Measurements from ENCODE around the gene ARHGAP35. TPM values are rescaled to one million over a fixed set of nuclear protein-coding genes. Genes with fewer than 3 reads are reported as not detected.

ARHGAP35 gene
- total RNA-seq, 2 donors from 2014 or later = 22.8 to 24.7 TPM

DNA sequence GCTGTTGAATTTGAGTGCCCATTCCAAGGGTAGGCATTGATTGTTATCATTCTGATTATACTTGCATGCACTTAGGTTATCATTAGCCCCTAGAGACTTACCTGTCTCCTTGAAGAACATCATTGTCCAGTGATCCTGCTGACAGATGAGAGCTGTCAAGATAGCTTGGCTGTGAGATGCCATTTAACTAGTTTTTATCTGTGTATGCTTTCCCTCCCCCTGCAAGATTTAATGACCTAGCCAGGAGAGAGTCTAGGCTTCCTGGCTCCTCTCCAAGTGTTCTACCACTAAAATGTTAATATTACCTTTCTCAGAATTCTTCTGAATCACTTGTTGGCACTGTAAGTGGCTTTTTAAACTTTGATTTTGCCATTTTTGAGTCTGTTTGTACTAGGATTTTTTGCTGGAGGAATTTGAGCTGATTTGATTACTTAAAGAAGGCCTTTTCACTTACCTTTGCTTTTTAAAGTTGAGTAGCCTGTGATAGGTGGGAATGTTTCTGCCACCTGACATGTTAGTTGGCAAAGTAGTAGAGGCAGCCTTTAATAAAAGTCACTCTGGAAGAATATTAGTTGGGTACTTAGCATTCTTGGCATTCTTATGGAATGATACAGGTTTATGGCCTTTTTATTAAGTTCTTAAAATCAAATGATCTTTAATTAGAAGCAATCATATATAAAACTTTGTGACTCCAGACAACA lies 41.1 kb downstream of the ARHGAP35 start:
- Histone ChIP-seq H3K27me3 (no peaks in the 10 kb centered on the region), H3K4me1 (peaks cover 38% of the 10 kb centered on the region), H3K9me3 (no peaks in the 10 kb centered on the region), H3K36me3 (replicated peaks in 1 of 2; ENCODE audit: insufficient read depth in 1 of 2, low read depth in 2 of 2) (no peaks in the 10 kb centered on the region), H3K27ac (peak overlapping the region in 3 of 4 donors; percentile 36 to 60 (median 42)), H3K4me3 (no peak overlapping the region)
- intact Hi-C loops (cut with DNase I) = no loop called here
- TF ChIP-seq, protein P1, sequence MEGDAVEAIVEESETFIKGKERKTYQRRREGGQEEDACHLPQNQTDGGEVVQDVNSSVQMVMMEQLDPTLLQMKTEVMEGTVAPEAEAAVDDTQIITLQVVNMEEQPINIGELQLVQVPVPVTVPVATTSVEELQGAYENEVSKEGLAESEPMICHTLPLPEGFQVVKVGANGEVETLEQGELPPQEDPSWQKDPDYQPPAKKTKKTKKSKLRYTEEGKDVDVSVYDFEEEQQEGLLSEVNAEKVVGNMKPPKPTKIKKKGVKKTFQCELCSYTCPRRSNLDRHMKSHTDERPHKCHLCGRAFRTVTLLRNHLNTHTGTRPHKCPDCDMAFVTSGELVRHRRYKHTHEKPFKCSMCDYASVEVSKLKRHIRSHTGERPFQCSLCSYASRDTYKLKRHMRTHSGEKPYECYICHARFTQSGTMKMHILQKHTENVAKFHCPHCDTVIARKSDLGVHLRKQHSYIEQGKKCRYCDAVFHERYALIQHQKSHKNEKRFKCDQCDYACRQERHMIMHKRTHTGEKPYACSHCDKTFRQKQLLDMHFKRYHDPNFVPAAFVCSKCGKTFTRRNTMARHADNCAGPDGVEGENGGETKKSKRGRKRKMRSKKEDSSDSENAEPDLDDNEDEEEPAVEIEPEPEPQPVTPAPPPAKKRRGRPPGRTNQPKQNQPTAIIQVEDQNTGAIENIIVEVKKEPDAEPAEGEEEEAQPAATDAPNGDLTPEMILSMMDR (IDR thresholded peaks at IDR 0.05) = no peak
- TF ChIP-seq POLR2A (IDR thresholded peaks at IDR 0.05) = no peak
- no peak for DNase-seq
- ATAC-seq = peak; percentile 65

DNA sequence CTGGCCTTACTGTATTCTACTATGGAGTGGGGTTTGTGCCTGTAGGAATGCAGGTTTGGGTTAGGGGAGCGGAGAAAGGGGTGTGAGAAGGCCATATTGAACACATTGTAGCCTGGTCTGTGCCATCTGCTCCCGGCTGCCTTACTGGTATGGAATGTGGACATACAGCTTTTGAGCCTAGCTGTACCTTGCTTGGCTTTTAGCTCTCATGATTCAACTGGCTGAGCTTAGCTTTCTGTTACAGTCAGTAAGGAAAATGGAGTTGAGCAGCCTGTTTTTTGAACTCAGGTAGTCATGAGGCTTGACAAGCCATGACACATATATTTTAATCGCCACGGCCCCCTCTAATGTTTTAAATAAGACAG lies 41.6 kb downstream of the ARHGAP35 start:
- WGBS, 2 donors = 58 to 66% methylated on average over 4 of the region's 4 CpGs
- DNase-seq (peak in 3 of 4 donors; percentile 20 to 41 (median 26)), ATAC-seq (peak; percentile 64)
- Histone ChIP-seq H3K27ac (peak overlapping the region in 3 of 4 donors; percentile 36 to 60 (median 42)), H3K9me3 (no peaks in the 10 kb centered on the region), H3K27me3 (no peaks in the 10 kb centered on the region), H3K4me3 (no peak overlapping the region), H3K4me1 (peaks cover 38% of the 10 kb centered on the region), H3K36me3 (replicated peaks in 1 of 2; ENCODE audit: insufficient read depth in 1 of 2, low read depth in 2 of 2) (no peaks in the 10 kb centered on the region)
- TF ChIP-seq, protein P1 (IDR thresholded peaks at IDR 0.05) = no peak
- TF ChIP-seq POLR2A (IDR thresholded peaks at IDR 0.05) = no peak
- intact Hi-C loops (cut with DNase I) = no loop called here

DNA sequence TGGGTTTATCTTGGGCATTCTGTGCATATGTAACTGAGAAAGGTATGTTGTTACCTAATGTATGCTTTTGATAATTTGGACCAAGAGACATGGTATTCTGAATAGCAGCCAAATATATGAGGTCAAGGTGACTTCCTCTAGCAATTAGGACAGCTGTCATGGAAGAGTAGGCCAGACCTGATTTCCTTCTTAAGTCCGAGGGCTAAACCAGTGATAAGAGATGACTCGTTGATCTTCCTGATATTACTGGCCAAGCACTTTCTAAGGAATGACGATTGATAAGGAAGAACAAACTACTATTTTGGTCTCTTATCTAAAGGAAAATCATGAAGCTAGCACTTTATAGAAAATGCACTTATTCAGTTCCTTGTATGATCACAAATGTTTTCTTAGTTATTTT lies 42.7 kb downstream of the ARHGAP35 start:
- intact Hi-C loops (cut with DNase I) = no loop called here
- Histone ChIP-seq H3K27me3 (no peaks in the 10 kb centered on the region), H3K9me3 (no peaks in the 10 kb centered on the region), H3K4me1 (peaks cover 38% of the 10 kb centered on the region), H3K36me3 (replicated peaks in 1 of 2; ENCODE audit: insufficient read depth in 1 of 2, low read depth in 2 of 2) (no peaks in the 10 kb centered on the region), H3K27ac (peak overlapping the region in 1 of 4 donors; percentile 21), H3K4me3 (no peak overlapping the region)
- WGBS, 2 donors = 11 to 13% methylated on average over 3 of the region's 3 CpGs
- TF ChIP-seq POLR2A (IDR thresholded peaks at IDR 0.05) = no peak
- TF ChIP-seq, protein P1 (IDR thresholded peaks at IDR 0.05) = no peak
- no peak for DNase-seq
- ATAC-seq = no peak

DNA sequence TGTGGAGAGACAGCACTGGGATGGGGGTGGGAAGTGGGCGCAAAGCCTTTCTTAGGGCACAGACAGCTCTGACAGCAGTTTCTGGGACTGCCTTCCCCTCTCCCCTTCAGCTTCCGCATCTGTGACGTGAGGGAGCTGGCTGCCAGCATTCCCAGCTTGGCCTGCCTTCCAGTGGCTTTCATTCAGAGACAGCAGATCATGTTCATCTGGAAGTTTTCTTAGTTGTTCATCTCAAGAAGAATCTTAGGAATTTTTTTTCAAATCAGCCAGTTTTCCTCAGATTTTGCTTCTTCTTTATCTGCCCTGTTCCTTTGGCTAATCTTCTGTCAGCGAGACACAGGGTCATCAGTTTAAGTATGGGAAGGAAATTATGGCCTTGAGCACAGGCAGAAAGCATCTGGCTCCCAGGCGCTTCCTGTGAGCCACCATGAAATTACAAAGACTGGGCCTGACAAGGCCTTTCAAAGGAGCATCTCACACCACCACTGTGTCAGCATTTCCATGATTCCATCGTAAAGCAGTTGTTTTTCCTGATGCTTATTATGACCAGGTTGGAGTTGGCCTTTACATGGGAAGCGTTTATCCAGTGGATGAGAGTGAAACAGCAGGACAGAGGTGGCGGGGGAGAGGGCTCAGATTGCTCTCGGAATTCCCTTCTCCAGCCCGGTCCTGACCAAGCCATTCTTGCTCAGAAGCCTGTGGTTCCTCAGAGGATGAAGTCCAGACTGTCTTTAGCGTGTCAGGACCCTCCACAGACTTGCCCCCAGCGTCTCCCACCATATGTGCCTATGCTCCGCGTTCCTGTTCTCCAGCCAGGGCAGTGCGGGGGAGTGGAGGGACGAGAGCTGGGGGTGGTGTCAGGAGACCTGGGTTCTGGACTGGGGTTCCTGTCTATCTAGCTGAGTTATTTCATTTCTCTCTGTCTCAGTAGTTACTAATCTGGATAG lies 43.6 kb downstream of the ARHGAP35 start:
- no peak overlapping the region for H3K4me3 ChIP-seq
- intact Hi-C loops (cut with DNase I) = no loop called here
- H3K9me3 ChIP-seq = no peaks in the 10 kb centered on the region
- no peak for ATAC-seq
- DNase-seq = peak in 3 of 4 donors; percentile 22 to 27 (median 23)
- no peaks in the 10 kb centered on the region for H3K36me3 ChIP-seq (replicated peaks in 1 of 2; ENCODE audit: insufficient read depth in 1 of 2, low read depth in 2 of 2)
- WGBS, 2 donors = 80 to 87% methylated on average over 15 to 16 of the region's 16 CpGs
- TF ChIP-seq, protein P1 (IDR thresholded peaks at IDR 0.05) = no peak
- TF ChIP-seq POLR2A (IDR thresholded peaks at IDR 0.05) = no peak
- peak overlapping the region in 2 of 4 donors; percentile 21 to 32 for H3K27ac ChIP-seq
- no peaks in the 10 kb centered on the region for H3K27me3 ChIP-seq
- H3K4me1 ChIP-seq = peaks cover 38% of the 10 kb centered on the region

Data from body of pancreas (tissue), 4 donors.